Measurements from ENCODE around the gene CARD19.

The CARD19 gene

DNA sequence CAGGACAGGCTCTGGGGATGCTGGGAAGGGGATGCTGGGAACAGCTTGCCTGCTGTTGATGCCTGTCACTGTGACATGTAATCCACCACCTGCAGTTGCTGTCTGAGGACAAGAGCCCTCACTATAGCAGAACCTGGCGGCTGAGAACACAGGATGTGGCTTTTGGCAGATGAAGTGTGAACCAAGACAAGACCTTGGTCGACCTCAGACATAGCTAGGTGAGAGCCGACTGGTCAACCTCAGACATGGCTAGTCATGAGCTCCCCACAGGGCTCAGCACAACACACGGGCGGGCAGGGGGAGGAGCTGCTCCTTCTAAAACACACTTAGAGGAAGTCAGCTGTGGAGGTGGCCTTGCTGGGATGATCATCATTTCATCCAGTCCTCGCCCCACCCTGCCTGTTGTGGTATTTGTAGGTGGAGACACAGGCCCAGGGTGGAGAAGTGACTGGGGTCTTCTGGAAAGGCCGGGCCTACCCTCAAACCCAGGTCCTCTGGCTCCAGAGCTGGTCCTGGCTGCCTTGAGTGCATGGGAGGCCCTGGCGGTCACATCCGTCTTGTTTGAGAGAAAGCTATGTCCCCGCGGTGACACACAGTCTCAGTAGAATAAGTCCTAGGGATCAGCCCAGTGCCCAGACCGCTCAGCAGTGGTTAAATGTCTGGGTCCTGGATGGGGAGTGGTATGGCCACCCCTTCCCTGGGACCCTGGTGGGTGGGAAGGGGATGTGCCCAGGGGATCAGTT lies 31.5 kb upstream of the CARD19 start:
- no peak for DNase-seq

DNA sequence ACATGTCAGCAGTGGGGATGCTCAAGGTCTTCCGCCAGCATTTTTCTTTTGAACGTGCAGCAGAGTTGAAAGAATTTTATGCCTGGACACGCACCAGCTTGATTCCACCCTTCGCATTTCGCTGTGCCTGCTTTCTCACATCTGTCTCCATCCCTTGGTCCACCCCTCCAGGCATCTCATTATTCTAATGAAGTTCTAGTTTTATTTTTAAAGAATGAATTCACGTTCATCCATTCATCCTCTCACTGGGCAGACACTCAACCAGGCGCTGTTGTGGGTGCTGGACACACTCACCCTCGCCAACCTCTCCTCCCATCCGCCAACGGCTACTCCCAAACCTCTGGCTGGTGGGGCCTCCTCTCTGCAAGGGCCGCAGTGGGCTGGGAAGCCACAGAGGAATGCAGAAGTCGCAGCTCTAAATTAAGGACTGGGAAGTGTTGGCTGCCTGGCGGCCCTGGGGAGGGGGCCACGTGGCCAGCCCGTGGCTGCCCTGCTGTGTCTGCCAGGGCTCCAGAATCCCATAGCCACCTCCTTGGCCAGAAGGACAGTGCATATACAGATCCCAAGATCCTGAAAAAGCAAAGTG lies 30.8 kb upstream of the CARD19 start:
- no peak for DNase-seq

DNA sequence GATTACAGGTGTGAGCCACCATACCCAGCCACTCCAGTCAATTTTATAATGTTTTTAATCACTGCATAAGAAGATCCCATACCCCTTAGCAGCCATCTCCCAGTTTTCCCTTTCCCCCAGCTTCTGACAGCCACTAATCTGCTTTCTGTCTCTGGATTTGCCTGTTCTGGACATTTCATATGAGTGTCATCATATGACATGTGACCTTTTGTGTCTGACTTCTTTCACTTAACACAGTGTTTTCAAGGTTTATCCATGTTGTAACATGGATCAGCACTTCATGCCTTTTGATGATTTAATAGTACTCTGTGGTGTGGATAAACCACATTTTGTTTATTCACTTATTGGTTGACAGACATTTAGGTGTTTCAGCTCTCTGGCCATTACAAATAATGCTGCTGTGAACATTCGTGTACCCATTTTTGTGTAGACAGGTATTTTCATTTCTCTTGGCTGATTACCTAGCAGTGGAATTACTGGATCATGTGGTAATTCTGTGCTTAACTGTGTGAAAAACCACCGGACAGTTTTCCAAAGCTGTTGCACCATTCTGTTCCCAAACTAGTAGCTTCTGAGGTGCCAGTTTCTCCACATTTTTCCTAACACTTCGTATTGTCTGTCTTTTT lies 28.9 kb upstream of the CARD19 start:
- DNase-seq: no peak

DNA sequence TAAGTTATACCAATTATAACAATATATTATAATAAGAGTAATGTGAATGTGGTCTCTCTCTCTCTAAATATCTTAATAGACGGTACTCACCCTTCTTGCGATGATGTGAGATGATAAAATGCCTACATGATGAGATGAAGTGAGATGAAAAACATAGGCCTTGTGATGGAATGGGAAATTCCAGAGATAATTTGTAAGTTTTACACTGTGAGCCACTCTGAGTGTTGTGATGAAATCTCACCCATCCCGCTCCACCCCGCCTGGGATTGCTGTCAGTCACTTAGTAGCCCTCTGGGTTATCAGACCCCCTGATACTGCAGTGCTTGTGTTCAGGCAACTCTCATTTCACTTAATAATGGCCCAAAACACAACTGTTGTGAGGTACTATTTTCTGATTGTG lies 27.1 kb upstream of the CARD19 start:
- DNase-seq: no peak

DNA sequence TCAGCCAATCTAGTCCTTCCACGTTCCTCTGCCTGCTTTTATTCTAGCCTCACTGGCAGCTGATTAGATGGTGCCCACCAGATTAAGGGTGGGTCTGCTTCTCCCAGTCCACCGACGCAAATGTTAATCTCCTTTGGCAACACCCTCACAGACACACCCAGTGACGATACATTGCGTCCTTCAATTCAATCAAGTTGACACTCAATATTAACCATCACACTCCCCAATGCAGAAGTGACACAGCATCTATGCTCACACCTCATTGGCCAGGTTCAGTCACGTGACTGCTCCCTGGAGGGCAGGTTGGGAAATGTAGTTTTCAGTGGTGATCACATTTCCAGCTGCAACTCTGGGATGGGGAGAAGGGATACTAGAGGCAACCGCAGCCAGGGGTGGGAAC lies 24.6 kb upstream of the CARD19 start:
- DNase-seq: peak; percentile 21

DNA sequence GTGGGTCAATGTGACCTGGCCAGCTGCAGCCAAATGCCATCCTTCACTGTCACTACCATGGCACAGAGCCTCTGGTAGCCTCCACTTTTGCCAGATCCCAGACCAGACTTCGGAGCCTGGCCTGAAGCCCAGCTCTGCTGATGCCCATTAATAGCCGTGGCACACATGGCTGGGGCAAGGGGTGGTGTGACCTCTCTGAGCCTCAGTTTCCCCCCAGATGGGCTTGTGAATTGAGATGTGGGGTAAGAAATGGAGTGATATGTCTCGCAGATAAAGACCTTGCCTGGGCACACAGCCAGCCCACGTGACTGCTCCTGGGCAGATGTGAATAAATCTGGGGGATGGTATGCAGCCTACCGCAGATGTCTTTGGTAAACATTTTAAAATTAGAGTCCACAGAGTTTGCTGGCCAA lies 23.6 kb upstream of the CARD19 start:
- DNase-seq: peak; percentile 34

DNA sequence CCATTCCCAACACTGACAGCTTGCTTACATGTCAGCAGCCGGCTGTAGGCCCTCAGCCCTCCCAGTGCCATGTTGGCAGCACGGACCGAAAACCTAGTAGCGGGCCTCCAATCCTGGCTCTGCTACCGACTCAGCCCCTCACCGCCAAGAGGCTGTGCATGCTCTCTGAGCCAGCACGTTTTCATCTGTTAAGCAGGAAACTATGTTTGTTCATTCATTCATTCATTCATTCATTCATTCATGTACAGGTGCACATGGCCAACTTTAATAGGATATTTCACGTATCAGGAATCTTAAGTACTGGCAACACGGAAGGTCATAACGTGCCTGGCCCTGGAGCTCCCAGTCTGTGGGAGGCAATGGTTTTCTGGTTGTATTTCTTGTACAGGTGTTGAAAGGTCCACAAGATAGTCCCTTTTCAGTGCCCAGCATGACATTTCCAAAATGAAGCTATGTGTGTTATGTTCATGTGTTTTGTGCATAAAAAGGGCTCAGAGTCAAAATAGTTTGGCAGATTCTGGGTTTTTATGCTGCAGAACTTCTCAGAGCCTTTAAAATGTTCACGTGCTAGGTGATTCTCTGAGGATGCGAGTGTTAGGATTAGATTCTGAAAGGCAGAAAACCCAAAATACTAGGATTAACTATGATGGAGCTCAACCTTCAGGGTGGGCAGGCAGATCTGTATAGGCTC lies 19.8 kb upstream of the CARD19 start:
- DNase-seq: no peak

DNA sequence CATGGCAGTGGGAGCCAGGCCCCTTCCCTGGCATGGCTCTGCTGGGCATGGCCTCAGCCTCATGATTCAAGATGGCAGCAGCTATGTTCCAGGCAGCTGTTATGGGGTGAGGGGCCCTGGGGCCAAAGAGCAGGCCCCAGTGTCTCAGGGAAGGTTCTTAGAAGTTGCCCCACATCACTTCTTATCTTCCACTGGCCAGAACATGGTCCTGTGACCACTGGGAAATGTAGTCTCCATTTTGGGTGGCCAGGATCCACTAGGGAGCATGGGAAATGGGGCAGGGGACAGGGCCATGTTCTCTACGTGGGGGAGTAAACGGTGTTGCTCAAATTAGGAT lies 19.3 kb upstream of the CARD19 start:
- DNase-seq: no peak

DNA sequence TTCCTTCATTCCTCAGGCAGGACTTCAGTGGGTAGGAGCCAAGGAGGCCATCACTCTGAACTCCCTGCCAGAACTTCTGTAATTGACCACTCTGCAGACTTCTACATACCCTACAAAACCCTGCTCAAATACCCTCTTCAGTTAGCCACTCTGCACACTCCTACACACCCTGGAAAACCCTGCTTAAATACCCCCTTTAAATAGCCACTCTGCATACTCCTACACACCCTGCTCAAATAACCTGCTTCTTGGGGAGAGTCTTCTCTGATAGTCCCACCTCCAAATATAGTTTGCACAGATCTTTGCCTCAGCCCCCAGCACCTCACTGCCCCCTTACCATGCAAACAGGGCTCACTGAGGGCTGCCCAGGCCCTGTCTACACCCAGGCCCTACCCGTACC lies 18.6 kb upstream of the CARD19 start:
- no peak for DNase-seq

DNA sequence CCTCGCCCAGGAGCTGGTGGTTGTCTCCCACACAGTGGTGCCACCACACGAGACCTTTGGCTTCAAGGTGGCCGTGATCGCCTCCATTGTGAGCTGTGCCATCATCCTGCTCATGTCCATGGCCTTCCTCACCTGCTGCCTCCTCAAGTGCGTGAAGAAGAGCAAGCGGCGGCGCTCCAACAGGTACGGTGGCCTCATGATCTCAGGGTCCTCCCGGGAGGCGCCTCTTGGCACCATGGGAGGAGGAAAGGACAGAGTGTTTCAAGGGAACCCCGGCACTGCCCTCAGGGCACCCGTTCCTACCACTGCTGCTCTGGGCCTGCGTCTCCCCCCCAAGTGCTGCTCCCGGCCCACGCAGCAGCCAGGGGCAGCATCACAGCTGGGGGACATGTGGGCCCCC lies 18.2 kb upstream of the CARD19 start:
- DNase-seq: no peak

DNA sequence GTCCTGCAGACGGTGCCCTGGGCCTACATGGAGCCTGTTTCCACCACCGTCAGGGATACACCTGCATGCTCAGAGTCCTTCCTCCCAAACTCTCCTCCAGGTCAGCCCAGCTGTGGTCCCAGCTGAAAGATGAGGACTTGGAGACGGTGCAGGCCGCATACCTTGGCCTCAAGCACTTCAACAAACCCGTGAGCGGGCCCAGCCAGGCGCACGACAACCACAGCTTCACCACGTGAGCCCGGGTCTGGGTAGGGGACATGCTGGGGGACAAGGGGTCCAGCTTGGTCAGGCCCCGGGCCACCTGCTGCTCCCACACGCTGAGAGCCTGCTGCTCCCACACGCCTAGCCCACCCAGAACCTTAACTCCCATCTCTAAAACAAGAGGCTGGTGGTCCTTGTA lies 16.6 kb upstream of the CARD19 start:
- DNase-seq: no peak

DNA sequence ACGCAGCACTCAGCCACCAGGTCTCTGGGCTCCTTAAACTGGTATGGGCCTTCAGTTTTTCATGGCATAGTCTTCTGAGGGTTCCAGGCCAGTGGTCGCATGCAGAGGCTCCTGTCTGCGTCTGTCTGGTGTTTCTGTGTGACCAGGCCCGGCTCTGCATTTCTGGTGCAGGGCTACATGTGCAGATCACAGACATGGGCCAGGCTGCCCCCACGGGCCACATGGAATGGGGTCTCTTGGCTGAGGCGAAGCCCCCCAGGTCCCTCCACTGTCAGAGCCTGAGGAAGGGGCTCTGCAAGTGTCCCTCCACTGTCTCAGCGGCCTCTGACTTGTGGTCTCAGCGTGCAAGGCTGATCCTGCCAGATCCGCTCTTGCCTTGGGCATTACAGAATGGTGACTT lies 15.6 kb upstream of the CARD19 start:
- no peak for DNase-seq

DNA sequence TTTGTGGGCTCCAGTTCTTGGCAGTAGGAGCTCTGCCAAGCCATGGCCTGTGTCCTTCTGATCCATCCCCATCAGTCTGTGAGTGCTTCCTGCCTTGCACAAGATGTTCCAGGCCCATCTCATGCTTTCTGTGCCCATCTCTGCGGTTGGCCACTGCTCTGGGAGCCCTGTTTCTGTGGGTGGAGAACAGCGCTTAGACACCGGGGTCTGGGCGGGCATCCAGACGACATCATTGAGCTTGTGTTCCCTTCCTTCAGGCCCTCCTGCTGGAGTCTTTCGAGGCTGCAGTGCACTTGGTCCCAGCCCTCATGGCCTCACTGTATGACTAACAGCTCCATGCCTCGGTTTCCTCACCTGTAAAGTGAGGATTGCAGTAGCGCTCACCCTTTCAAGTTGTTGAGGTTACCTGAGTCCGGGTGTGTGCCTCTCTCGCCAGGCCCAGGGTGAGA lies 14.9 kb upstream of the CARD19 start:
- DNase-seq: no peak

DNA sequence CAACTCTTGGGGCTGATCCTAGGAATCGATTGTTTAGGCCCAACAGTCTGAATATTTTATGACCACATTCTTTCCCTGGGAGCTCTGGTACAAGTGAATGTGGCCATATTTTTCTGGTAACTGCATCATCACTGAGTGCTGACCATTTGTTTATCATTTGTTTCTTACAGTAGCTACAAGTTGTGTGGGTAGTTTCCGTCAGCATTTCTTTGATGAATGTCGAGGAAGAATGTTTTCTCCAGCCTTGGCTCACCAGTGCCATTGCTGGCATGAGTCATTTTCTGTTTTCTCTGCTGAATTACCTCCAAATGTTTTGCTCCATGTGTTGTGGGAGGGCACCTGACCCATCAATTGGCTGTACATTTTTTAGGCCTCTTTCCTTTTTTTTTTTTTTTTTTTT lies 14.1 kb upstream of the CARD19 start:
- DNase-seq: peak; percentile 44

DNA sequence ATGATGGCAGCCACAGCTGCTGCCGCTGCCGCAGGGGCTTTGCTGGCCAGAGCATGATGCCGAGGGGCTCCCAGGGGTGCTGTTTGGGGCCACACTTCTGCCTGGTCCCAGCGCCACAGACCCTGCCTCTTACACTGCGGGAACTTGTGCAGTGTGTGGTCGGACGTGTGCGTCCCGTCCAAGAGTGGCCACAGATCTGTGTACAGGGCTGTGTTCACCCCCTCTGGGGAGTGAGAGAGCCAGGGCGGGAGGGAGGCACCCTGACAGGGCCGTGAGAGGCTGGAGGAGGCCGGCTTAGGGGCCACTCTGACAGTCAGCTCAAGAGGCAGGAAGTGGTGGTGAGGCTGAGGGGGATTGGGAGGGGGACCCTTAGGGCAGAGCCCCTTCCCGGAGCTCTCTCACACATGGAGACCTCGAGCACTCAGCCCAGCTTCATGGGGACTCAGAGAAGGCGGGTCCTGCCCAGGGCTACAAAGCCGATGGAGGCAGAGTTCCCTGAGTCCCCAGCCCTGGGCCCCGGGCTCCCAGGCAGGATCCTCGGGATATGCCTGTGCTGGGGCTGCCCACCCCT lies 13.1 kb upstream of the CARD19 start:
- DNase-seq: no peak

DNA sequence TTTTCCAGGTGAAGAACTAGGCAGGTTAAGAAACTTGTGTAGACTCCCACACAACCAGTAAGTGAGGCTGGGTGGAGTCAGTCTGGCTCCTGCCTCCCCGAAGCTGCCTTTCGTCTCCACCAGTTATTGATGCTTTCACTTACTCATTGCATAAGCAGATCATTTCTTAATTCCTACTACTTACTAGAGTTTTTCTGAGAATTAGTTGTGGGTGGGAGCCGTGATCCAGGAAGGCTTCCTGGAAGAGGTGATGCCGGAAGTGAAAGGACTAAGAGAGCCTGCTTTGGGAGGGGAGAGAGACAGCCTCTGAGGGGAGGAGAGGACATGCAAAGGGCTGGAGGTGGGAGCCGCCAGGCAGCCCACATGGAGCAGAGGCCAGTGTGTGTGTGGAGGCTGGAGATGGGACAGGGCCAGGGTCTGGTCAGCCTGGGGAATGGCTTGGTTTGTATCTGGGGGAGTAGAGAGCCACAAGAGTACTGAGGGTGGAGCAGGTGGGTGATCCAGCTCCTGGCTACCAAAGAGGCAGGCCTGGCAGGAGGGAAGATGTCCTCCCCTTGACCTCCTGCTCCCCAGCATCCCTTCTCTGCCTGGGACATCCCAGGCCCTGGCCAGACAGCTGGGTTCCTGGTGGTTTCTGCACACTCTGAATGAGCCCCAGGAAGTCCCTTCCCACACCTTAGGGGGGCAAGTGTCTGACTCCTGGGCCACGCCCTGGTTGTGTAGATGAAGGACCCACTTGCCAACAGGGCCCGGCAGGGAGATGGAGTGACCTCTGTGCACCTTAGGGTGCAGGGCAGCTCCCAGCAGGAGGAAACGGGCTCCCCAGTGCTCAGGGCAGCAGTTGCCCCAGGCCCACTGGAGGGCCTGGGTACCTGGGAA lies 12.2 kb upstream of the CARD19 start:
- no peak for DNase-seq

DNA sequence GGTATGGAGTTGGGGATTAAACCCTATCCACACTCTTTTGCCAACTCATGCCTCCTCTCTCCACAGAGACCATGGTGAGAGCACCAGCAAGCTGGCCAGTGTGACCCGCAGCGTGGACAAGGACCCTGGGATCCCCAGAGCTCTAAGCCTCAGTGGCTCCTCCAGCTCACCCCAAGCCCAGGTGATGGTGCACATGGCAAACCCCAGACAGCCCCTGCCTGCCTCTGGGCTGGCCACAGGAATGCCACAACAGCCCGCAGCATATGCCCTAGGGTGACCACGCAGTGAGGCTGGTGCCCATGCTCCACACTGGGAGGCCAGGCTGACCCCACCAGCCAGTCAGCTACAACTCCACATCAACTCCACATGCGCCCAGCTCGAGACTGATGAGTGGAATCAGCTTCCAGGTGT lies 11.5 kb upstream of the CARD19 start:
- no peak for DNase-seq

DNA sequence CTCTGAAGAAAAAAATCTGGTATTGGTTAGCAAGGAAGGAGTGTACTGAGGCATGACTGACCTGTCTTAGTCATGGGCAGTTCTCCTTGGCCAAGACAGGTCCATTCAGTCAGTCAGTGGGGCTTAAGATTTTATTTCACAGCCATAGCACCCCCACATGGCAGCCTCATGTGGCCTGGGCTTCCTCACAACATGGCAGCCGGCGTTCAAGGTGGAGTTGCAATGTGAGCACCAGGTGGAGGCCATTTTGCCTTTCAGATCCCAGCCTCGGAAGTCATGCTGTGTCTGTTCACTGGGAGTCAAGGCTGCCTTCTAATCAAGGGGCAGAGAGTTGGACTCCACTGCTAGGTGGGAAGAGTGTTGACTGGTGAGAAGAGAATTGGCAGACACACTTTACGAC lies 10.3 kb upstream of the CARD19 start:
- DNase-seq: no peak

DNA sequence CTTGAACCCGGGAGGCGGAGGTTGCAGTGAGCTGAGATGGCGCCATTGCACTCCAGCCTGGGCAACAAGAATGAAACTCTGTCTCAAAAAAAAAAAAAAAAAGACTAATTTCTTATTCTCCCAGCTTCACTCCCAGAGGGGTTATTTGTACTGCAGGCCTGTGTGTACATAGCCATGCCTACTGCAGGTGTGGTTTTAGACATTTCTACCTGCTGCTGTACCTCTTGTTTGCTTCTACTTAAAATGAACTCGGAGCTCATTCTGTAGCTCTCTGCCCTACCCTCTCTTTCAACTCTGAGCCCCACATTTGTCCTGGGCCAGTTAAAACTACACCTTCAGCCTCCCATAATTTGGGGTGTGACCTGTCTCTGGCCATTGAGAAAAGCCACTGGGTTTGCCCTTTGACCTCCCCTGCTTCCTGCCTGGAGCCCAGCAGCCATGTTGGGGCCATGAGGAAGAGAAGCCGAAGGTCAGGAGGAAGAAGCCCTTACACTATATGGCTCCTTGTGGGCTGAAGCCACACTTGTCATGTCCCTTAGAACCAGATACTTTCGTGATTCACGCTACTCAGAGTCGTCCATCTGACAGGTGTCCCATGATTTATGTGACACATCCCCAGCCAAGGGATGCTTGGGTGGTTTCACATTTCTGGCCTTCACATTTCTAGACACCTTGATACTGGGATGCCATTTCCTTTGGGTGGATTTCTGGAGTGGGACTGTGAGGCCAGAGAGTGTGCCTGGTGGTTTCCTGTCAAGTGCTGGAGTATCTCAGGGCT lies 9.4 kb upstream of the CARD19 start:
- no peak for DNase-seq

DNA sequence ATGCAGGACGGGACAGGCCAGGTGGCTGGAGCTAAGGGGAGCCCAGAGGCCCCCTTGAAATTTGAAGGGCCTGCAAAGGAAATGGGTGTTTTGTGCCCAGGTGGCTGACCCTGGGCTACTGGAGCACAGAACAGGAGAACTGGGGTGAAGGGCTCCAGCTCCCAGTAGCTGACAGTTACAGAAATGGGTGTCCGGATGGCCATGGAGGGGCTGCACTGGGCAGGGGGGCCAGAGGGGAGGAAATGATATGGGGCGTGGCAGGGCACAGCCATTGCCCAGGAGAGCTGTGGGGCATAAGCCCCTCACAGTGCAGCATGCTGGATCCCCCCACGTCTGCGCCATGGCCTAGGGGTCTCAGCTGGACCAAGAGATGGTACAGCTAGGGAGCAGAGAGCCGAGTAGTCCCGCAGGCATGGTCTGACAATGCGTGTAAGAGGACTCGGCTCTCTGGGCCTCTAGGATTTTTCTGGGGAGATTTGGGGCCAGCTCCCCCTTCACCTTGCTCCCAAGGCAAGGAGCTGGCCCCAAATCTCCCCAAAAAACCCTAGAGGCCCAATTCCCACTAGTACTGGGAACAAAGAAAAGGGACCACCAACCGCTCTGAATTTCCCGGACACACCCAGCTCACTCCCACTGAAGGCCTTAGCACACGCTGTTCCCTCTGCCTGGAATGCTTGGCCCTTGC lies 7.9 kb upstream of the CARD19 start:
- DNase-seq: no peak

DNA sequence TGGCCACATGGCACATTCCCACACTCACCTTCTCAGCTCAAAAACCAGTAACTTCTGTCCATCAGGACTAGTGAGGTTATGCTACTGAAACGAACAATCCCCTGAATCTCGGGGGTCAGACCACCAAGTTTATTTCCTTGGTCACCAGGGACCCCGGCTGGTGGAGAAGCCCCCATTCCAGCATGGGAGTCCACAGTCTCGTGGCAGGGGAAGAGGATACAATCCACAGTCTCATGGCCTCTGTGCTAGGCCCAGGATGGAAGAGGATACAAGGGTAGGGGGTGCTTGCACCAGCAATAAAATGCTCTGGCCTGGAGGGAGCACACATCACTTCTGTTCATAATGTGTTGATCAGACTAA lies 7.4 kb upstream of the CARD19 start:
- DNase-seq: no peak
